HG03354 (cell line): ENCODE results near the gene FLT3LG.
A peak's percentile ranks its signal among the peaks of the same experiment; 100 is the strongest.
"Not testable (repeated sequence)": the region's sequence is repeated elsewhere in the genome, so short reads cannot be mapped to it uniquely, and the experiment has no call there.

ENCODE experiments used
- ATAC-seq: cut with Tn5 transposase; IDR thresholded peaks from one replicate; pipeline ENCODE4 v1.9.1; 2021; ENCODE audit warnings: mild to moderate bottlenecking; ENCODE audit not compliant: unreplicated experiment, poor library complexity, severe bottlenecking

FLT3LG gene

GRCh38 chr19:49440439-49441209 is 33.4 kb upstream of the FLT3LG start:
- no peak for ATAC-seq

GRCh38 chr19:49441210-49441959 is 32.6 kb upstream of the FLT3LG start, which contains the start of gene SLC17A7:
Gene SLC17A7 (minus strand): TSS chr19:49441527. CDS start chr19:49441379, 148 bp downstream.
- ATAC-seq: no peak

DNA sequence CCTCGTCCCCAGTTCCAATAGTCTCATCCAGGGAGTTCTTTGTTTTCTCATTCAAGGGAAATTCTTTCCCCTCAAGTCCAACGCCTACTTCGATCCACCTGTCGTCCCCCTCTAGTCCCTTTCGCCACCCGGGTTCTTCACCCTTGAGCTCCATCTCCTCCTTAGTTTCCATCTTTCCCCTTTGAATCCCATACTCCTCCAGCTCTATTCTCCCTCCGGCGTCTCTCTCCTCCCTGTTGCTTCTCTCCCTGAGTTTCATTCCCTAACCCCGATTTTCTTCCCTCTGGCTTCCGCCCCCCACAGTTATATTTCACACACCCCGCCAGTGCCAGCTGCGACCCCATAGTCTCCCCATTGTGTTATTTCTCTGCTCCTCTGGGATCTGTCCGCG is 32.1 kb upstream of the FLT3LG start:
- no peak for ATAC-seq

- ATAC-seq: no peak
Observed at GRCh38 chr19:49442354-49442753, 31.7 kb upstream of the FLT3LG start.

DNA sequence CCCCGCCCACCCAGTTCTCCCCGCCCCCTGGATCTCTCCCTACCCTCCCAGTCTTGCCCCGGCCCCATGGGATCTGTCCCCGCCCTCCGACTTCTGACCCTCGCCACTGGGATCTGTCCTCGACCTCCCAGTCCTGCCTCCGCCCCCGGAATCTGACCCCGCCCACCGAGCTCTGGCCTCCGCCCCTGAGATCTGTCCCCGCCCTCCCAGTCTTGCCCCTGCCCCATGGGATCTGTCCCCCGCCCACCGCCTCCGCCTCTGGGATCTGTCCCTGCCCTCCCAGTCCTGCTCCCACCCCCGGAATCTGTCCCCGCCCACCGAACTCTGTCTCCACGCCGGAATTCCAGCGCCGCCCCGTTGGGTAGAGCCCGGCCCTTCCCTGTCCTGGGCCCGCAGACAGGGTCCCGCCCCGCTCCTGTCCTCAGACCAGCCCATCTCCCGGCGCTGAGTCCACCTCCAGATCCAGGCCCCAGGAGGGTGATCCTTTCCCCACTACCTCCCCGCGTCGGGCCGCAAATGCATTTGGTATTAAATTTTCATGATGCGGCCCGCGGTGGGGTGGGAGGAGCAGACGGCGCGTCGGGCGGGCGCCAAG is 31.1 kb upstream of the FLT3LG start:
- ATAC-seq: peak; percentile 3

DNA sequence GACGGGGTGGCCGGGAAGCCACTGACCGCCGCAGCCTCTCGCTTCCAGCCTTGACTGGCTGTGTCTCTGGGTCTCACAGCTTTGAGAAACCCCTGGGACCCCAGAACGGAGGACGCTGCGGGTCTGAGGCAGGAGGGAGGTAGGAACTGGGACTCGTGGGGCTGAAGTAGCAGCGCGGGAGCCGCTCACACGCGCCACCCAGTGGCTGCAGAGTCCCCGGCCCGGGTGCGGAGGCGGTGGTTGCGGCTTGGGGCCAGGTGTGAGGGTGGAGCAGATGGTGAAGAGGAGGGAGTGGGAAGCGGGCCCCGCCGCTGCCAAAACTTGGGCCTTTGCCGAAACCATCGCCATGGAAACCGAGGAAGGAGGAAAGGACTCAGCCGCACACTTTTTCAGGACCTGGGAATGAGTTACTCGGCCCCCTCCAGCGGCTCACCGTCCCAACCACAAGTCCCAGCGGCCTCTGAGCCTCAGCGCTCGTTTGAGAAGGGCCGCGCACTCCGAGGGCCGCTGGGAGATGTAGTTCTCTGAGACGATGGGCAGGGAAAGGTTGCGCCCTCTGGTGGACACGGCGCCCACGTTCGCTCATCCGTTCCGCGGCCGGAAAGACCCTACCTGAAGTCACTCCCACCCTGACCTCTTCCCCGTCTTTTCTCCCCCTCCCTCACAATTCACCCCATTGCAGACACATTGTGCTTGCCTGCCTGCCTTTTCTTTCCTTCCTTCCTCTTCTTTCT is 30.5 kb upstream of the FLT3LG start:
- ATAC-seq: peak; percentile 86

DNA sequence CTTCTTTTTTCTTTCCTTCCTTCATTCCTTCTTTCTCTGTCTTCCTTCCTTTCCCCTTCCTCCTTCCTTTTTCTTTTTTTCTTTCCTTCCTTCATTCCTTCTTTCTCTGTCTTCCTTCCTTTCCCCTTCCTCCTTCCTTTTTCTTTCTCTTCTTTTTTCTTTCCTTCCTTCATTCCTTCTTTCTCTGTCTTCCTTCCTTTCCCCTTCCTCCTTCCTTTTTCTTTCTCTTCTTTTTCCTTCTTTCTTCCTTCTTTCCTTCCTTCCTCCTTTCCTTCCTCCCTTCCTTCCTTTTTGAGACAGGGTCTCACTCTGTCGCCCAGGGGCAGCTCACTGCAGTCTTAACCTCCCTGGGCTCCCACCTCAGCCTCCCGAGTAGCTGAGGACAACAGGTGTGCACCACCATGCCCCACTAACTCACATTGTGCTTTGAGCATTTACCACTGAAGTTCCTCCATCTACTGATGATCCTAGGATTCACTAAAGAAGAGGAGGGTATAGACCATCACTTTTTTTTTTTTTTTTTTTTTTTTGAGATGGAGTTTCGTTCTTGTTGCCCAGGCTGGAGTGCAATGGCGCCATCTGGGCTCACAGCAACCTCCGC is 29.8 kb upstream of the FLT3LG start:
- ATAC-seq: not testable (repeated sequence)

DNA sequence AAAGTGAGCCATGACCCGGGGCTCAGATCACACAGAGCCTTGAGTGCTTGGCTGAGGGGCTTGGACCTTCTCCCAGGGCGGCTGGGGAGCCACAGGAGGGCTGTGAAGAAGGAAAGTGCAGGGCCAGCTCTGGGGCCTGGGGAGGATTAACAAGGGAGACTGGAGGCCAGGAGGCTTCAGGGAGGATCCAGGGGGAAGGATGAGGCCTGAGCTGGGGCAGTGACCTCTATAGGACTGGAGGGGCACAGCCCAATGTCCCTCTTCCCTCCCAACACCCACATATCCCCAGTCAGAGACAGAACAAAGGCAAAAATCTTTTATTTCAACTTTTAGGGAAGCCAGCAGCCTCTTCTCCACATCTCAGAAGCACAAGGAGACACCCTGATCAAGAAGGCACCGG is 28.0 kb upstream of the FLT3LG start:
- no peak for ATAC-seq

GRCh38 chr19:49447485-49448431 is 26.3 kb upstream of the FLT3LG start:
- no peak for ATAC-seq

DNA sequence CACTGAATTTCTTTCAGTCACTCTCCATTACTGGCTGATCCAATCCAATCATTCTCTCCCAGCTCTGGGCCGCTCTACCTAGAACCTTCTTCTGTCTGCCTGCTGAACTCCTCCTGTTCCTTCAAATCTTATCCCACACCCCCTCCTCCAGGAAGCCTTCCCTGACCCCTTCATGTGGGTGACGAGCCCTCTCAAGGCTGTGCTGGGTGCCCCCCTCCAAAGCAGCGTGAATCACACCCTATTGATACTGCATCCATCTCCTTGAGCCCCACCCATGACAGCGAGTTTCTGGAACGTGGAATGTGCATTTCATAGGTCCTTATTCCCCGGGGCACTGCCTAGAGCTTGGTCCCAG is 25.6 kb upstream of the FLT3LG start:
- no peak for ATAC-seq

GRCh38 chr19:49450405-49450804 is 23.6 kb upstream of the FLT3LG start:
- no peak for ATAC-seq

DNA sequence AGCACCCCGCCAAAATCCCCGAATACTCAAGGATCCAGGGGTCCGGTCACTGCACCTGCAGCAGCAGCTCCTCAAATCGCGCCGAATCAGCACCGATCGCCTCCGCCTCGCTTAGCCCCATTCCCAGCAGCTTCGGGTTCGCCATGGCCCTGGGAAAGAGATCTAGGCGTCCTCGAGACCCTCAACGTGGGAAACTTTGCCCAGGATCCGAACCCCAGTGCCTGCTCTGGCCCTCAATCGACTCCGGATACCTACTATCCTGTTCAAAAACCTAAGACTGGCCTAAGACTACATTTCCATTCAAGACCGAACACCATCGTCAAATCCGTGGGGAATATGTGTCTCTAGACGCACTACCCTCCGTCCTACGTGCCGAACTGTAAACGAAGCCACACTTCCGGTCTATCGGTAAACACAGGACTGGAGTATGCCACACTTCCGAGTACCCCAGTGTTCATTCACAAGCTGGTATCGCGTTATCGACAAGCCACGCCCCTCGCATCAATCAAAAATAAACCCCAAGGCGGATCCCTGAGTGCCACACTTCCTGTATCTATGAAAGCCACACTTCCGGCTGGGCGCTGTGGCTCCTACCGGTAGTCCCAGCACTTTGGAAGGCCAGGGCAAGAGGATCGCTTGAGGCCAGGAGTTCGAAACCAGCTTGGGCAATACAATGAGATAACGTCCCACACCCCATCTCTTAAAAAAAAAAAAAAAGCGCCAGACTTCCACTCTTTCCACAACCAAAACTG is 22.4 kb upstream of the FLT3LG start, which contains the start of gene PIH1D1:
Gene PIH1D1 (minus strand): TSS at position 385 of the 752 bp plus-strand sequence. CDS start 240 bp downstream, at position 145.
- peak; percentile 66 for ATAC-seq

- ATAC-seq: peak; percentile 78
Observed at GRCh38 chr19:49453013-49453756, 20.8 kb upstream of the FLT3LG start, which contains the start of gene ALDH16A1. Gene ALDH16A1 (plus strand): TSS chr19:49453225. CDS start chr19:49453332, 107 bp downstream.

DNA sequence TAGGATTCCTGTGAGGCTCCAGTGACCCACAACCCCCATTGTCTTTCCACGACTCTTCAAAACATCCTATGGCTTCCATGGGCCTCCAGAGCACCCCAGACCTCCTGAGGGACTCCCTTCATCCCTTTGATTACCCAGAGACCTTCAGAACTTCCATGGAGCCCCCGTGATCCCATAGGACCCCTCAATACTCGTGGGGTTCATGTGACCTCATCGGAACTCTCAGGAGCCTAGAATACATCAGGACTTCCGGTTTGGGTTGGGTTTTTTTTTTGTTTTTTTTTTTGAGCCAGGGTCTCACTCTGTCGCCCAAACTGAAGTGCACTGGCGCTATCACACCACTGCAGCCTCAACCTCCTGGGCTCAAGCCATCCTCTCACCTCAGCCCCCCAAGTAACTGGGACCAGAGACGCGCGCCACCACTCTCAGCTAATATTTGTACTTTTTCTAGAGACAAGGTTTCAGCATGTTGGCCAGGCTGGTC is 20.2 kb upstream of the FLT3LG start:
- ATAC-seq: no peak

DNA sequence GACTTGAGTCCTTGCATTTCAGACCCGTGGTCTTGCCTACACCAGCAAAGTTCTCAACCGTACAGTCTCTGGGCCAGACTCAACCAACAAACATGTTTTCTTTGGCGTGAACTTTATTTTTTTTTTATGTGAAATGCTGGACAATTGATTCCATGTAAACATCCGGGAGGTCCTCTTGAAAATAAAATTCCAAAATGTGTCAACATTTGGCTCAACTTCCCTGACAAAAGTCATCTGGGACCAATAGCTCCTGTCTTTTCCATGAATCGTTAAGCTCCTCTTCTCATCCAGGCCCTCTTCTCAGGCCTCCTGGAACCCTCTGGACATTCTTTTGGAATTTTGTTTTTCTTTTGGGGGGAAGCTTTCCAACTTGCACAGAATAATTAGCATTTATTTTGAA is 18.2 kb upstream of the FLT3LG start:
- ATAC-seq: no peak

DNA sequence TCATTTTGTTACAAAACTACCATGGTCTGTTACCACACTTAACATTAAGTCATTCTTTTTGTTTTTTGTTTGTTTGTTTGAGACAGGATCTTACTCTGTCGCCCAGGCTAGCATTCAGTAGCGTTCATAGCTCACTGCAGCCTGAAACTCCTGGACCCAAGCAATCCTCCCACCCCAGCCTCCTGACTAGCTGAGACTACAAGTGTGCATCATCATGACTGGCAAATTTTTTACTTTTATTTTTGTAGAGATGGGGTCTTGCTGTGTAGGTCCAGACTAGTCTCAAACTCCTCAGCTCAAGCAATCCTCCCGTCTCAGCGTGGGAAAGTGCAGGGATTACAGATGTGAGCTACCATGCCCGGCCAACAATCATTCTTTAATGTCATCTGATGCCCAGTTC is 17.7 kb upstream of the FLT3LG start:
- ATAC-seq: no peak

GRCh38 chr19:49458567-49458903 is 15.5 kb upstream of the FLT3LG start:
- no peak for ATAC-seq
